Uterus (tissue), 4 donors: Measurements from ENCODE around the gene ERP27. TPM values are rescaled to one million over a fixed set of nuclear protein-coding genes. Genes with fewer than 3 reads are reported as not detected.
A peak's percentile ranks its signal among the peaks of the same experiment; 100 is the strongest.

ENCODE experiments used
- DNase-seq, 2 donors: peaks; one replicate each; pipeline ENCODE4 v3.0.0-alpha.2; 2019 to 2020
- H3K27ac ChIP-seq, 2 donors: fragments of 200-600 bp; sonication (generic); 1 replicate in 1 of 2; 2 replicates in 1 of 2; pipeline ENCODE4 v1.5.1; 2016 to 2018
- H3K27me3 ChIP-seq, 2 donors: fragments of 200-600 bp; sonication (generic); one replicate each; pipeline ENCODE4 v1.5.1; 2018 to 2019; ENCODE audit warnings: control low read depth in 1 of 2
- H3K36me3 ChIP-seq, 2 donors: fragments of 200-600 bp; sonication (generic); one replicate each; pipeline ENCODE4 v1.5.1; 2019; ENCODE audit warnings: control low read depth in 1 of 2
- H3K4me1 ChIP-seq, 2 donors: fragments of 200-600 bp; sonication (generic); one replicate each; pipeline ENCODE4 v1.5.1; 2018 to 2019; ENCODE audit warnings: control low read depth in 1 of 2
- H3K4me3 ChIP-seq, 2 donors: fragments of 200-600 bp; sonication (generic); 1 replicate in 1 of 2; 2 replicates in 1 of 2; pipeline ENCODE4 v1.5.1; 2018 to 2019; ENCODE audit warnings: mild to moderate bottlenecking in 1 of 2
- H3K9me3 ChIP-seq, 2 donors: fragments of 200-600 bp; sonication (generic); one replicate each; pipeline ENCODE4 v1.5.1; 2019; ENCODE audit warnings: control low read depth in 1 of 2
- CTCF ChIP-seq, 4 experiments: fragments of 200-600 bp in 2 of 4; fragments of 450-650 bp in 2 of 4; sonication (generic) in 2 of 4; IDR thresholded peaks; one replicate each; pipeline ENCODE4 v1.5.1; 2016 to 2019; ENCODE audit warnings: antibody characterized with exemption in 4 of 4, mild to moderate bottlenecking in 2 of 4, moderate library complexity in 1 of 4
- POLR2A ChIP-seq, 2 donors: fragments of 450-650 bp; IDR thresholded peaks; one replicate each; pipeline ENCODE4 v1.6.1; 2016; ENCODE audit warnings: antibody characterized with exemption in 2 of 2, mild to moderate bottlenecking in 1 of 2, moderate library complexity in 1 of 2
- intact Hi-C: fragments of 100-400 bp; cut with DNase I; formaldehyde crosslinking; loops from one replicate; pipeline ENCODE4 v1.15.1; 2023; ENCODE audit warnings: low total_unique reads
- total RNA-seq, 4 donors: library from RNA; depleted of rRNA in 3 of 4; stranded (reverse); fragments of >200 nt in 3 of 4; gene quantifications; one replicate each; pipeline versions ENCODE4 v1.1.0 to v1.2.4, GENCODE V29; 2014 to 2023
- donor health status: DM: yes; HTN: yes; CAD: no.

Gene ERP27
- total RNA-seq, 4 donors from 2014 or later = 0.61 to 2.6 (median 1.5) TPM; not detected in 1

DNA sequence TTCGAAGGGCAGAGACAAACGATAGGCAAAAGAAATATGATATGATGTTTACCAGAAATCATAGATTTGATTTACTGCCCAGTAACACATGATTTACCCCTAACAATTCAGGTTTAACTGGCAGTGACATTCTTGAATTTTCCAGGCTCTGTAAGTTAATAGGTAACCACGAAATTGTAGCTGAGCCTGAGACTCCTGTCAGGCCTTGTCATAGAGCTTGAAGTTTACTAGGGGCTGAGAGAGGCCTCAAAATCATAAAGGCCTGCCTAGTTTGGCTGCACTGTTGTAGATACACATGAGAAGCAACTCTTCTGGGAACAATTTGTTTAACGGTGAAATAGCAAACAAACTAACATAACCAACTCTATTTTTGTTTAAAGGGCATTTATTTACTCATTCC is 3.3 kb downstream of the ERP27 start:
- Histone ChIP-seq H3K4me1 (no peaks in the 10 kb centered on the region), H3K27me3 (no peaks in the 10 kb centered on the region), H3K4me3 (no peak overlapping the region), H3K36me3 (no peaks in the 10 kb centered on the region), H3K27ac (no peak overlapping the region), H3K9me3 (no peaks in the 10 kb centered on the region)
- TF ChIP-seq CTCF (IDR thresholded peaks at IDR 0.05) (no peak), POLR2A (IDR thresholded peaks at IDR 0.05) (no peak)
- intact Hi-C loops = loop anchor here (10.0 kb wide), 1 partner anchor 50 kb away; no protein-coding TSS in a partner anchor
- no peak for DNase-seq

GRCh38 chr12:14934511-14934910 is 3.8 kb downstream of the ERP27 start:
- no peak for TF ChIP-seq CTCF (IDR thresholded peaks at IDR 0.05)
- intact Hi-C loops = loop anchor here (10.0 kb wide), 1 partner anchor 50 kb away; no protein-coding TSS in a partner anchor
- no peak overlapping the region for H3K27ac ChIP-seq

DNA sequence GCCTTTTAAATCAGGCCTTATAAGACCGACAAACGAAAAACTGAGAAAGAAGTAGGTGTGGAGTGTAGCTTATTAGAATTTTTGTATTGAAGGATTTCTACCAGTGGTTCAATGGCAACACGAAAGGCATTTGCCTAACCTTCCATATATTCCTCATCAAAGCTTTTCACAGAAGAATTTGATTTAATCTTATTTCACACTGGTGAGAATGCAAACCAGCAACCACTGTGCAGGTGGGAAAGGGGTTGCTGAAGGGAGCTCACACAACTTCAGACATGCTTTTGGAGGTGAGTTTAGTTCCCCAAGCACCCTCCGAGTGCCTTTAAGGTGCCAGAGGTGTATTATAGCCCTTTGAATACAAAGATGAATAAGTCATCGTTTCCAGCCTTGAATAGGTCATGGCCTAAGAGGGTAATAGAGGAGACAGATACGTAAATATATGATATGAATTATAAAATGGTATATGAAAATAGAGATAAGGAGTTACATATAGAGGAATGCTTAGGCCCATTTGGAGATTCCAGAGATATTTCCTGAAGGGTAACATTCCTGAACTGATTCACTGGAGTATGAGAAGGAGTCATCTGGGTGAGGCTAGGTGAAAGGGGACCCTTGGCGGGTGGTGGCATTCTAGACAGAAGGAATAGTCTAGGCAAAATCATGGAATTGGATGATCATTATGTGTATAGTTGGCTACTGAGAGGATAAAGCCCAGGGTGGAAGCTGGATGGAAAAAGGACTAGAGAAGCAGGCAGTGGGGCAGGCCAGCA is 6.4 kb downstream of the ERP27 start:
- Histone ChIP-seq H3K9me3 (no peaks in the 10 kb centered on the region), H3K4me3 (no peak overlapping the region), H3K4me1 (no peaks in the 10 kb centered on the region), H3K27ac (no peak overlapping the region), H3K27me3 (no peaks in the 10 kb centered on the region), H3K36me3 (no peaks in the 10 kb centered on the region)
- TF ChIP-seq CTCF (IDR thresholded peaks at IDR 0.05) (no peak), POLR2A (IDR thresholded peaks at IDR 0.05) (no peak)
- intact Hi-C loops = loop anchor here (10.0 kb wide), 1 partner anchor 53 kb away; no protein-coding TSS in a partner anchor
- no peak for DNase-seq

More at GRCh38 chr12:14934511-14934910, 3.8 kb downstream of the ERP27 start:
- no peaks in the 10 kb centered on the region for H3K4me1 ChIP-seq
- no peaks in the 10 kb centered on the region for H3K36me3 ChIP-seq
- H3K27me3 ChIP-seq = no peaks in the 10 kb centered on the region
- H3K9me3 ChIP-seq = no peaks in the 10 kb centered on the region
- no peak overlapping the region for H3K4me3 ChIP-seq
- DNase-seq = no peak

- intact Hi-C loops = loop anchor here (10.0 kb wide), 1 partner anchor 53 kb away; no protein-coding TSS in a partner anchor
- H3K36me3 ChIP-seq = no peaks in the 10 kb centered on the region
- TF ChIP-seq POLR2A (IDR thresholded peaks at IDR 0.05) (no peak), CTCF (IDR thresholded peaks at IDR 0.05) (no peak)
- H3K27ac ChIP-seq = no peak overlapping the region
- DNase-seq = no peak
- H3K27me3 ChIP-seq = no peaks in the 10 kb centered on the region
- H3K4me1 ChIP-seq = no peaks in the 10 kb centered on the region
- no peak overlapping the region for H3K4me3 ChIP-seq
- no peaks in the 10 kb centered on the region for H3K9me3 ChIP-seq
Observed at GRCh38 chr12:14931359-14931758, 7.0 kb downstream of the ERP27 start.

GRCh38 chr12:14930299-14930698 is 8.0 kb downstream of the ERP27 start:
- no peaks in the 10 kb centered on the region for H3K36me3 ChIP-seq
- intact Hi-C loops = loop anchor here (10.0 kb wide), 1 partner anchor 55 kb away; no protein-coding TSS in a partner anchor
- H3K4me3 ChIP-seq = no peak overlapping the region
- TF ChIP-seq POLR2A (IDR thresholded peaks at IDR 0.05) (no peak), CTCF (IDR thresholded peaks at IDR 0.05) (peak in 1 of 4 experiments; percentile 32)
- H3K27ac ChIP-seq = no peak overlapping the region
- H3K9me3 ChIP-seq = no peaks in the 10 kb centered on the region
- H3K27me3 ChIP-seq = no peaks in the 10 kb centered on the region
- no peak for DNase-seq
- H3K4me1 ChIP-seq = no peaks in the 10 kb centered on the region
